Measurements from ENCODE around the gene RAB27B. TPM values are rescaled to one million over a fixed set of nuclear protein-coding genes. Genes with fewer than 3 reads are reported as not detected.

RAB27B gene, protein sequence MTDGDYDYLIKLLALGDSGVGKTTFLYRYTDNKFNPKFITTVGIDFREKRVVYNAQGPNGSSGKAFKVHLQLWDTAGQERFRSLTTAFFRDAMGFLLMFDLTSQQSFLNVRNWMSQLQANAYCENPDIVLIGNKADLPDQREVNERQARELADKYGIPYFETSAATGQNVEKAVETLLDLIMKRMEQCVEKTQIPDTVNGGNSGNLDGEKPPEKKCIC
- 10.7 to 18.2 TPM (median 11.1 TPM) in 5 replicates for total RNA-seq (2022; extraction: Qiagen RNA extraction)

DNA sequence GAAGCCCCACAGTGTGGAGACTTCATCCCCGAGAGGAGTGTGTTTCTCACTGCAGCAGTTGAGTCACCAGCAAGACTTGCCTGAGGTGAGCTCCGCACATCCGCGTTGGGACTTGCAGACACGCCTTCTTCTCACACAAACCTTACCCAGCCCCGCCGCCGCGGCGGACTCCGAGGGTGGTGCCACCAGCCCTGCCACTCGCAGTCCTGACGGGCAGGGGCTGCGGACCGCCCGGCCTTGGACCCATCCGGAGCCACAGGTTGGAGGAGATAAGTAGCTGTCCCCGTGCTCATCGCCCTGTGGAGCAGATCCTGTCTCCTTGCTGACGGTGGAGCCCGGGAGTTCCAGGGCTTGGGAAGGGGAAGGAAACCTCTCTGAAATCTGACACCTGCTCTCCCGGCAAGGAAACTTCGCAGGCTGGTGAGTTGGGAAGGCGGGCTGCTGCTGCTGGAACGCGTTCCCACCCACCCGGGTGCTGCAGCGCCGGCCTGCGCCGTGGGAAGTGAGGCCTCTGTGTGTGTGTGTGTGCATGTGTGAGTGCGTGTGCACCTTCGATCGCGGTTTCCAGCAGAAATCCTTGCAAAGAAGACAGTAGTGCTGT is at the start of gene RAB27B:
Gene RAB27B (plus strand): TSS at position 197 of the 601 bp plus-strand sequence. CDS start 49,109 bp downstream, outside the sequence.

Other genes with a start within 250 kb of the RAB27B start
- gene DYNAP, start 237.2 kb upstream of the RAB27B start, total RNA-seq (2022; extraction: Qiagen RNA extraction): not detected in 5 replicates
- 3.6 to 6.3 TPM (median 4.7 TPM) in 5 replicates for gene CCDC68, start 131.0 kb downstream of the RAB27B start, total RNA-seq (2022; extraction: Qiagen RNA extraction)